H9 (cell line): ENCODE data around the gene PAIP2. TPM values are rescaled to one million over a fixed set of nuclear protein-coding genes. Genes with fewer than 3 reads are reported as not detected.
A peak's percentile ranks its signal among the peaks of the same experiment; 100 is the strongest.

Experiments used
- DNase-seq: peaks from one replicate; pipeline ENCODE4 v3.0.0-alpha.2; 2017
- H2AFZ ChIP-seq: one replicate; pipeline ENCODE4 v1.6.1; 2013; ENCODE audit warnings: mild to moderate bottlenecking, low read length, control low read depth, moderate library complexity
- H2AK5ac ChIP-seq: 2 replicates; pipeline ENCODE4 v1.6.1; 2013; ENCODE audit warnings: low read length, control low read depth, mixed read lengths; ENCODE audit not compliant: insufficient read length
- H2BK120ac ChIP-seq: one replicate; pipeline ENCODE4 v1.6.1; 2013; ENCODE audit warnings: low read depth, mild to moderate bottlenecking, low read length, control low read depth, inconsistent platforms; ENCODE audit not compliant: poor library complexity, severe bottlenecking
- H2BK12ac ChIP-seq: 2 replicates; pipeline ENCODE4 v1.6.1; 2013; ENCODE audit warnings: low read length, control low read depth, mixed read lengths, low read depth; ENCODE audit not compliant: insufficient read length
- H2BK15ac ChIP-seq: 2 replicates; pipeline ENCODE4 v1.6.1; 2013; ENCODE audit warnings: low read depth, low read length, control low read depth
- H2BK20ac ChIP-seq: one replicate; pipeline ENCODE4 v1.6.1; 2013; ENCODE audit warnings: low read depth, mild to moderate bottlenecking, low read length, control low read depth, inconsistent platforms; ENCODE audit not compliant: poor library complexity, severe bottlenecking
- H2BK5ac ChIP-seq: 2 replicates; pipeline ENCODE4 v1.6.1; 2013; ENCODE audit warnings: low read length, control low read depth, mixed read lengths; ENCODE audit not compliant: insufficient read length
- H3K14ac ChIP-seq: 2 replicates; pipeline ENCODE4 v1.6.1; 2013; ENCODE audit warnings: low read length, control low read depth; ENCODE audit not compliant: insufficient read depth
- H3K18ac ChIP-seq: 2 replicates; pipeline ENCODE4 v1.6.1; 2013; ENCODE audit warnings: low read depth, mild to moderate bottlenecking, mixed read lengths, low read length, control low read depth; ENCODE audit not compliant: insufficient read length
- H3K23ac ChIP-seq: 2 replicates; pipeline ENCODE4 v1.6.1; 2013; ENCODE audit warnings: low read length, control low read depth, mixed read lengths, low read depth; ENCODE audit not compliant: insufficient read length
- H3K23me2 ChIP-seq: 2 replicates; pipeline ENCODE4 v1.6.1; 2013; ENCODE audit warnings: low read depth, mild to moderate bottlenecking, mixed read lengths, low read length, control low read depth; ENCODE audit not compliant: insufficient read length, poor library complexity, severe bottlenecking
- H3K27ac ChIP-seq: 2 replicates; pipeline ENCODE4 v1.5.1; 2013; ENCODE audit warnings: low read length, control low read depth, mixed read lengths, low read depth; ENCODE audit not compliant: insufficient read length
- H3K27me3 ChIP-seq: 2 replicates; pipeline ENCODE4 v1.6.1; 2013; ENCODE audit warnings: low read length, control low read depth, inconsistent platforms; ENCODE audit not compliant: insufficient read depth
- H3K4ac ChIP-seq: 2 replicates; pipeline ENCODE4 v1.6.1; 2013; ENCODE audit warnings: low read depth, mild to moderate bottlenecking, control low read depth, inconsistent platforms, low read length, moderate library complexity
- H3K4me1 ChIP-seq: 2 replicates; pipeline ENCODE4 v1.6.1; 2013; ENCODE audit warnings: low read length, control low read depth, inconsistent platforms; ENCODE audit not compliant: insufficient read depth
- H3K4me2 ChIP-seq: 2 replicates; pipeline ENCODE4 v1.6.1; 2013; ENCODE audit warnings: low read length, control low read depth, mixed read lengths; ENCODE audit not compliant: insufficient read length, insufficient read depth
- H3K56ac ChIP-seq: 2 replicates; pipeline ENCODE4 v1.6.1; 2013; ENCODE audit warnings: low read depth, mild to moderate bottlenecking, mixed read lengths, low read length, control low read depth; ENCODE audit not compliant: insufficient read length
- H3K79me1 ChIP-seq: 2 replicates; pipeline ENCODE4 v1.6.1; 2013; ENCODE audit warnings: low read depth, mild to moderate bottlenecking, moderate library complexity, low read length, control low read depth, inconsistent platforms; ENCODE audit not compliant: insufficient read depth, poor library complexity, severe bottlenecking
- H3K79me2 ChIP-seq: 2 replicates; pipeline ENCODE4 v1.6.1; 2013; ENCODE audit warnings: low read length, control low read depth, inconsistent platforms; ENCODE audit not compliant: insufficient read depth
- H3K9ac ChIP-seq: 2 replicates; pipeline ENCODE4 v1.6.1; 2013; ENCODE audit warnings: low read length, control low read depth, mixed read lengths; ENCODE audit not compliant: insufficient read length; ENCODE audit errors: extremely low read depth
- H3K9me3 ChIP-seq: one replicate; pipeline ENCODE4 v1.6.1; 2013; ENCODE audit warnings: low read depth, low read length, inconsistent platforms; ENCODE audit not compliant: control insufficient read depth
- H3T11ph ChIP-seq: one replicate; pipeline ENCODE4 v1.6.1; 2013; ENCODE audit warnings: mild to moderate bottlenecking, low read length, control low read depth, inconsistent platforms
- H4K20me1 ChIP-seq: one replicate; pipeline ENCODE4 v1.6.1; 2013; ENCODE audit not compliant: control insufficient read depth, insufficient read length, insufficient read depth
- H4K5ac ChIP-seq: 2 replicates; pipeline ENCODE4 v1.6.1; 2013; ENCODE audit warnings: low read depth, mild to moderate bottlenecking, mixed read lengths, low read length, control low read depth; ENCODE audit not compliant: insufficient read length
- H4K8ac ChIP-seq: replicated peaks from 2 replicates; pipeline ENCODE4 v1.6.1; 2013; ENCODE audit warnings: low read length, control low read depth, mixed read lengths, low read depth; ENCODE audit not compliant: insufficient read length
- H4K91ac ChIP-seq: 2 replicates; pipeline ENCODE4 v1.6.1; 2013; ENCODE audit warnings: low read depth, mild to moderate bottlenecking, moderate library complexity, mixed read lengths, low read length, control low read depth; ENCODE audit not compliant: insufficient read length
- H3K27ac Mint-ChIP-seq, 3 experiments: 2 replicates in 2 of 3; 3 replicates in 1 of 3; pipeline ENCODE4 v1.8.0; 2020 to 2021; ENCODE audit warnings: mixed read lengths in 3 of 3, mild to moderate bottlenecking in 1 of 3, moderate library complexity in 1 of 3
- H3K27me3 Mint-ChIP-seq: 2 replicates; pipeline ENCODE4 v1.8.0; 2021; ENCODE audit warnings: low read depth, mild to moderate bottlenecking, moderate library complexity, mixed read lengths
- H3K36me3 Mint-ChIP-seq, 3 experiments: 2 replicates in 2 of 3; 3 replicates in 1 of 3; pipeline ENCODE4 v1.8.0; 2020 to 2021; ENCODE audit warnings: low read depth in 3 of 3, mixed read lengths in 3 of 3; ENCODE audit not compliant: insufficient read depth in 1 of 3
- H3K4me1 Mint-ChIP-seq, 2 experiments: 2 replicates each; pipeline ENCODE4 v1.8.0; 2020; ENCODE audit warnings: mixed read lengths in 2 of 2
- H3K4me3 Mint-ChIP-seq, 2 experiments: 2 replicates in 1 of 2; 3 replicates in 1 of 2; pipeline ENCODE4 v1.8.0; 2020 to 2021; ENCODE audit warnings: mild to moderate bottlenecking in 2 of 2, mixed read lengths in 2 of 2, moderate library complexity in 1 of 2
- H3K9me3 Mint-ChIP-seq, 2 experiments: 2 replicates in 1 of 2; 3 replicates in 1 of 2; pipeline ENCODE4 v1.8.0; 2020; ENCODE audit warnings: mild to moderate bottlenecking in 2 of 2, mixed read lengths in 2 of 2, moderate library complexity in 1 of 2
- WGBS: extraction: QIAGEN DNeasy Blood & Tissue Kit; methylation state at CpG from one replicate; pipeline ENCODE4 v1.1.7; 2013; ENCODE audit warnings: missing lambda C conversion rate, low lambda C conversion rate, mixed read lengths; ENCODE audit not compliant: insufficient read length; ENCODE audit errors: extremely low coverage; 5-methylcytosine and 5-hydroxymethylcytosine counted together
- total RNA-seq: library from RNA; stranded (reverse); gene quantifications from 2 replicates; pipeline ENCODE4 v1.2.1, GENCODE V29; 2021
- TF ChIP-seq, protein P1 (sequence below): fragments of 200-600 bp; sonication (generic); conservative IDR thresholded peaks from 3 replicates; pipeline ENCODE4 v1.8.0; 2021; ENCODE audit warnings: antibody characterized with exemption, mild to moderate bottlenecking

The PAIP2 gene
- total RNA-seq, 1 experiment from 2014 or later = 121 TPM

DNA sequence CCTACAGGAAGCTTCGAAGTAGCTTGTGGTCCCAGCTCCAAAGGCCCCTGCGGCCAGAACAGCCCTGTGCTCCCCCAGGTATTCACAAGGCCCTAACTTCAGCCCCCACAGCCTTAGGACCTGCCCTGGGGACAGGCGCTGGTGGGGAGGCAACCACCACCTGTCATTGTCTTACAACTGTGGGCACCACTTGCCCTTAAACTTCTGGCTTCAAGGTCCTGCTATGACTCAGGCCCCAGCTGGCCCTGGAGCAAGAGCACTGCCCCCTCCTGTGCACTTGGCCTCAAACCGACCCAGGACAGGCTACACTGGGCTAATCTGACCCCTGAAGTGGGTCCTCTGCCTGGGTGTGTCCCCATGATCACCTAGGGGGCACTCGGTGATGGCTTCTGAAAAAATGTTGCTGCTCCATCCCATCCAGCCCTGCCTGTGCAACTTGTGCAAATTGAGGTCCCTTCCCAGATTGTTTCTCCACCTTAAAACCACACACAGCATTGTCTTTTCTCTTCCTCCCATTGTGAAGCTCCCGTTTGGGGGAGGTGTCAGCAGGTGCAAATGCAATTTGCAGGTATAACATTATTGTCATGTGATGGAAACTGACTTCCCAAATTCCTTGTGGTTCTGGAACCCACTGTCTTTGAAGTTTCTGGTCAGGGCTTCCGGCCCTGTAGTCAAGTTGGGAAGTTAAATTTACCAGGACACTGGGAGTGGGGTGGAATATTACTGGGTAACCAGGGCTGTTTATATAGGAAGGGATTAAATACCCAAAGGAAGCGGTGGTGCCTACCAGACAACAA is 54.4 kb downstream of the PAIP2 start:
- Histone ChIP-seq H4K20me1 (peaks cover 2% of the 10 kb centered on the region), H3K27ac (no peak overlapping the region), H2BK120ac (no peak overlapping the region), H2BK12ac (no peak overlapping the region), H3K79me1 (no peaks in the 10 kb centered on the region), H3K79me2 (no peaks in the 10 kb centered on the region), H3K9ac (no peak overlapping the region), H3K9me3 (no peaks in the 10 kb centered on the region), H4K8ac (no peak overlapping the region), H3K56ac (no peak overlapping the region), H3K27me3 (peaks cover 8% of the 10 kb centered on the region), H3K23me2 (peaks cover 22% of the 10 kb centered on the region), H3K18ac (no peak overlapping the region), H3K14ac (no peak overlapping the region), H3K4ac (no peak overlapping the region), H3K4me2 (no peak overlapping the region), H2BK5ac (no peak overlapping the region), H3T11ph (no peak overlapping the region), H4K91ac (no peak overlapping the region), H2BK15ac (no peak overlapping the region), H2AFZ (no peak overlapping the region), H3K23ac (no peak overlapping the region), H2AK5ac (no peak overlapping the region), H4K5ac (no peak overlapping the region), H2BK20ac (no peak overlapping the region), H3K4me1 (peaks cover 4% of the 10 kb centered on the region; the same call in 1 of the 2 replicates)
- Mint-ChIP-seq H3K9me3 (no peaks in the 10 kb centered on the region), H3K4me3 (no peak overlapping the region), H3K27ac (peak overlapping the region in 1 of 3 experiments; percentile 34; a peak in 1 of 7 replicates), H3K4me1 (peaks cover 19 to 33% of the 10 kb centered on the region in 2 experiments), H3K27me3 (peaks cover 31% of the 10 kb centered on the region), H3K36me3 (peaks cover 4 to 17% (median 10%) of the 10 kb centered on the region in 3 experiments)
- DNase-seq = no peak
- WGBS = no CpG with 5 or more reads among the region's 8 CpGs
- TF ChIP-seq, protein P1, sequence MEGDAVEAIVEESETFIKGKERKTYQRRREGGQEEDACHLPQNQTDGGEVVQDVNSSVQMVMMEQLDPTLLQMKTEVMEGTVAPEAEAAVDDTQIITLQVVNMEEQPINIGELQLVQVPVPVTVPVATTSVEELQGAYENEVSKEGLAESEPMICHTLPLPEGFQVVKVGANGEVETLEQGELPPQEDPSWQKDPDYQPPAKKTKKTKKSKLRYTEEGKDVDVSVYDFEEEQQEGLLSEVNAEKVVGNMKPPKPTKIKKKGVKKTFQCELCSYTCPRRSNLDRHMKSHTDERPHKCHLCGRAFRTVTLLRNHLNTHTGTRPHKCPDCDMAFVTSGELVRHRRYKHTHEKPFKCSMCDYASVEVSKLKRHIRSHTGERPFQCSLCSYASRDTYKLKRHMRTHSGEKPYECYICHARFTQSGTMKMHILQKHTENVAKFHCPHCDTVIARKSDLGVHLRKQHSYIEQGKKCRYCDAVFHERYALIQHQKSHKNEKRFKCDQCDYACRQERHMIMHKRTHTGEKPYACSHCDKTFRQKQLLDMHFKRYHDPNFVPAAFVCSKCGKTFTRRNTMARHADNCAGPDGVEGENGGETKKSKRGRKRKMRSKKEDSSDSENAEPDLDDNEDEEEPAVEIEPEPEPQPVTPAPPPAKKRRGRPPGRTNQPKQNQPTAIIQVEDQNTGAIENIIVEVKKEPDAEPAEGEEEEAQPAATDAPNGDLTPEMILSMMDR = no peak
